Vagina (tissue), 2 donors: ENCODE measurements around the gene NIP7.

Experiments
- CTCF ChIP-seq, 3 experiments: fragments of 450-650 bp in 2 of 3; fragments of 200-600 bp in 1 of 3; sonication (generic) in 1 of 3; IDR thresholded peaks; one replicate each; pipeline ENCODE4 v1.5.1; 2017 to 2019; ENCODE audit warnings: antibody characterized with exemption in 3 of 3, mild to moderate bottlenecking in 2 of 3, moderate library complexity in 2 of 3
- POLR2A ChIP-seq, 2 donors: fragments of 450-650 bp; IDR thresholded peaks; one replicate each; pipeline ENCODE4 v1.6.1; 2017; ENCODE audit warnings: antibody characterized with exemption in 2 of 2, mild to moderate bottlenecking in 2 of 2, moderate library complexity in 2 of 2
- POLR2AphosphoS5 ChIP-seq, 2 donors: sonication (generic); formaldehyde crosslinking; IDR thresholded peaks; one replicate each; pipeline ENCODE4 v1.9.0; 2017; ENCODE audit warnings: antibody characterized with exemption in 2 of 2, mild to moderate bottlenecking in 2 of 2, low read depth in 1 of 2; ENCODE audit not compliant: insufficient read depth in 1 of 2

GRCh38 chr16:69306031-69306430 is 33.5 kb upstream of the NIP7 start:
- TF ChIP-seq POLR2AphosphoS5 (IDR thresholded peaks at IDR 0.05; ENCODE audit: insufficient read depth in 1 of 2, low read depth in 1 of 2) (no peak), POLR2A (IDR thresholded peaks at IDR 0.05) (no peak), CTCF (IDR thresholded peaks at IDR 0.05) (no peak)
